IPS-18c (cell line): ENCODE measurements around the gene POU2F1.

Experiments used
- H3K4me3 ChIP-seq: 2 replicates; pipeline ENCODE4 v1.7.0; 2013; ENCODE audit warnings: low read depth, mild to moderate bottlenecking, low read length, moderate library complexity; ENCODE audit not compliant: insufficient read depth
- H3K9me3 ChIP-seq: one replicate; pipeline ENCODE4 v1.6.1; 2013; ENCODE audit warnings: mild to moderate bottlenecking, low read length, moderate library complexity; ENCODE audit not compliant: control insufficient read depth, insufficient read depth

The POU2F1 gene

DNA sequence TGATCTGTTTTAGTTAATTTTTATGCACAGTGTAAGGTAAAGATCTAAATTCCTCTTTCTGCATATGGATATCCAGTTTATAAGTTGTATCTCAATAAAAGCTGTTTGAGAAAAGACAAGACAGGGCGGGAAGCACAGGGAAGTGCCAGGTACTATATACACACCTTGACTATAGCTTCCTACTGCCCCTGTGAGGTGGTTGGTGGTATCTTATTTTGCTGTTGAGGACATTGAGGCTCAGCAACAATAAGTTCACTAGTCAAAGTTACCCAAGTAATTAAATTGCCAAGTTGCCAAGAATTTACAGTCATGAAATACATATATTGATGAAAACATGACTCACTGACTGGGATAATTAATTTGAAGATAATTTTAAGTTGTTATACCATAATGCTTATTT is 188.5 kb downstream of the POU2F1 start:
- Histone ChIP-seq H3K9me3 (no peaks in the 10 kb centered on the region), H3K4me3 (no peak overlapping the region)

DNA sequence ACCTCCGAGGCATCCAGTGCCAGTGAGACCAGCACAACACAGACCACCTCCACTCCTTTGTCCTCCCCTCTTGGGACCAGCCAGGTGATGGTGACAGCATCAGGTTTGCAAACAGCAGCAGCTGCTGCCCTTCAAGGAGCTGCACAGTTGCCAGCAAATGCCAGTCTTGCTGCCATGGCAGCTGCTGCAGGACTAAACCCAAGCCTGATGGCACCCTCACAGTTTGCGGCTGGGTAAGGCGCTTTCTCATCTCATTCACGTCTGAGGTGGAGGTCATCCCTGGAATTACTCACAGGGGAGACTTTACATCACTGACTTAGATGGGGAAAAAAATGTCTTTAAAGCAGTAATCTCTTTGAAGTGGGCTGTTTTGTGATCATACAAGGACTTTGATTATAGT is 191.4 kb downstream of the POU2F1 start:
- Histone ChIP-seq H3K4me3 (no peak overlapping the region), H3K9me3 (no peaks in the 10 kb centered on the region)

DNA sequence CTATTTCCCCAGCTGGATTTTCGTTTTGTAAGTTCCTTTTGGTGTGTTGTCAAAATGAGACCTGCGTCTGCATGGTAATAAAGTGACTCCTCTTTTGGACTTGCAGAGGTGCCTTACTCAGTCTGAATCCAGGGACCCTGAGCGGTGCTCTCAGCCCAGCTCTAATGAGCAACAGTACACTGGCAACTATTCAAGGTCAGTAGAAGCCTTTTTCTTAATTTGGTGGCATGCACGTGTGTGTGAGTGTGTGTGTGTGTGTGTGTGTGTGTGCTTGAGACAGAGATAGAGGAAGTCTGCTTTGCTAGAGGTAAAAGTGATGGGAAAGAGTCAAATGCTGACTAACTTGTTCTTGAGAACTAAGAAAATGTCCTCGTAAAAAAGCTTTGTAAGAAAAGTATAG is 192.2 kb downstream of the POU2F1 start:
- Histone ChIP-seq H3K4me3 (no peak overlapping the region), H3K9me3 (no peaks in the 10 kb centered on the region)

DNA sequence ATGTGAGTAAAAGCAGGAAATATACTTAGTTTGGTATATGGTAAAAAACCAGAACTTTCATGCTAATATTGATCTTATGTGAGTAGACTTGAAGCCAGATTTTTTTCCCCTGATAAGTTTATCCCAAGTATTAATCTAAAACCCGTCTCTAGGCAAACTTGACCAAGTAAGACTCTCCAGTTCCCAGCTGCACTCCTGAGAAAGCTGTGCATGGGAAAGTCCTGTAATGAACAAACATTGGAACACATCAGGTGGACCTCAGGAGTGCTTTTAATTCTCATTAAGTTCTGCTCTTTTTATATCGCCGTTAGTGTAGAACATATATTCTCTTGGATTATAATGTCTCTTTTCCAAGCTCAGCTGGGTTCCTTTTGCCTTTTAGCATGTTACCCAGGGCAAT is 192.6 kb downstream of the POU2F1 start:
- Histone ChIP-seq H3K4me3 (no peak overlapping the region), H3K9me3 (no peaks in the 10 kb centered on the region)

DNA sequence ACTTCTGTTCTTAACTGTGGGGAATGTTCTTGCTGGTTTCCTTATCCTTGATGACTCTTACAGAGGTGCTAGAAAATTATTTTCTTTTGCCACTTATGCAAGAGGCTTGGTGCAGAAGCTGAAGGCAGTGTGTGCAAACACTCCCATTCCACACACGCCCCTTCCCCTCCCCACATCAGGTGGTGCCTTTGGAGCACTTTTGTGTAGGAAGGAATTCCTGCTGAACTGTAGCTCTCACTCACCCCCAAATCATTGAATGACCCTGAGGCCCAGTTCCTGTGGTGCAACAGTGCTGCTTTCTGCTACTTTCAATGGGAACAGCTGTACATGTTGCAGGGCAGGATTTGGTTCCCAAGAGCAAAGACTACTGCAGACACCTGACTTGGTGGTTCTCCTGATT is 195.8 kb downstream of the POU2F1 start:
- Histone ChIP-seq H3K9me3 (no peaks in the 10 kb centered on the region), H3K4me3 (no peak overlapping the region)

DNA sequence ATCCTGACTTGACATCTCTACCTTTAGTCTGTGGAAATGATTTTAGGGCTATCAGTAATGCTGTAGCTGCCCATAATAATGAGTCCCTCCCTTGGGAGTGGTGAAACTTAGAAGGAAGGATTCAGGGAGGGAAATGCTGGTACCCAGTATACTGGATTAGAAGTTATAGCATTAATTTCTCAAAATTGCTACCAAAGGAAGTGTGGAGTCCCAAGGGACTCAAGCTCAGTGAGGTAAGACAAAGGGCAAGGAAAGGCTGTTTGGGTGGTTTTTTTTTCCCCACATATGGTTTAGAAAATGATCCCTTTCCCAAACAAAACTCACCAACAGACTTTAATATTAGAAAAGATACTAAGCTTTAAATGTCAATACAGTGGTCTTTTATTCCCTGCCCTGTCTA is 197.7 kb downstream of the POU2F1 start:
- H3K4me3 ChIP-seq = no peak overlapping the region
- H3K9me3 ChIP-seq = no peaks in the 10 kb centered on the region

DNA sequence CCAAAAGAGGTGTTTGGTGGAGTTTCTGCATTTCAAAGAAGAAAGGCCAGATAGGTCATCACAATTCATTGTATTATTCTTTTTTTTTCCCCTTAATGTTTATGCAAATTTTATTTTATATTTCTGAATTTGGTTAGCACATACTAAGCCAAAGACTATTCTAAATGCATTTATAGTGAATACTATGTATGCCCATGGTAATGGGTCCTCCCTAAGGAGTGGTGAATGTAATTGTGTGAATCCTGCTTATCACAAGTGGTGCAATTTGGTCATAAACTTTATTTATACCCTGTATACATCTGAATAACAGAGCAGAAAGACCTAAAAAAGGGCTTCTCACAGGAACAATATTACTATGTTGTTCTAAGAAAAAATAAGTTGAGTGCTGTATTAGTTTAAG is 198.6 kb downstream of the POU2F1 start:
- no peak overlapping the region for H3K4me3 ChIP-seq
- H3K9me3 ChIP-seq = no peaks in the 10 kb centered on the region

DNA sequence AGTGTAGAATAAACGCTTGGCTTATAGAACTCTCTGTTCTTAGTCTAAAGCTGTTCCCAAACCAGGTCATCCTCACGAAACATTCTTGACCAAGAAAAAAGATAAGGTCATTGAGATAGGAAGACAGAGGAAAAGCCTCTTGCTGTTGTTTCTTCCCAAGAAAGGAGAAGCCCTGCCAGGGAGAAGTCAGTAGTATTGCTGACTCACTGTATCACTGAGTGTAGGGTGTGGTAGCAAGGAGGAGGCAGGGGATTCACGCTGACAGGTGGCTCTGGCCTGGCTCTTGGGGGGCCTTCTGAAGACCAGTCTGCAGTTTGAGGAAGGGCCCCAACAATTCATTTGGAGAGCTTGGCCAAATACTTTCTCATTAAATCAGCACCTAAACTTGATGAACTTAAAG is 199.8 kb downstream of the POU2F1 start:
- no peaks in the 10 kb centered on the region for H3K9me3 ChIP-seq
- no peak overlapping the region for H3K4me3 ChIP-seq

DNA sequence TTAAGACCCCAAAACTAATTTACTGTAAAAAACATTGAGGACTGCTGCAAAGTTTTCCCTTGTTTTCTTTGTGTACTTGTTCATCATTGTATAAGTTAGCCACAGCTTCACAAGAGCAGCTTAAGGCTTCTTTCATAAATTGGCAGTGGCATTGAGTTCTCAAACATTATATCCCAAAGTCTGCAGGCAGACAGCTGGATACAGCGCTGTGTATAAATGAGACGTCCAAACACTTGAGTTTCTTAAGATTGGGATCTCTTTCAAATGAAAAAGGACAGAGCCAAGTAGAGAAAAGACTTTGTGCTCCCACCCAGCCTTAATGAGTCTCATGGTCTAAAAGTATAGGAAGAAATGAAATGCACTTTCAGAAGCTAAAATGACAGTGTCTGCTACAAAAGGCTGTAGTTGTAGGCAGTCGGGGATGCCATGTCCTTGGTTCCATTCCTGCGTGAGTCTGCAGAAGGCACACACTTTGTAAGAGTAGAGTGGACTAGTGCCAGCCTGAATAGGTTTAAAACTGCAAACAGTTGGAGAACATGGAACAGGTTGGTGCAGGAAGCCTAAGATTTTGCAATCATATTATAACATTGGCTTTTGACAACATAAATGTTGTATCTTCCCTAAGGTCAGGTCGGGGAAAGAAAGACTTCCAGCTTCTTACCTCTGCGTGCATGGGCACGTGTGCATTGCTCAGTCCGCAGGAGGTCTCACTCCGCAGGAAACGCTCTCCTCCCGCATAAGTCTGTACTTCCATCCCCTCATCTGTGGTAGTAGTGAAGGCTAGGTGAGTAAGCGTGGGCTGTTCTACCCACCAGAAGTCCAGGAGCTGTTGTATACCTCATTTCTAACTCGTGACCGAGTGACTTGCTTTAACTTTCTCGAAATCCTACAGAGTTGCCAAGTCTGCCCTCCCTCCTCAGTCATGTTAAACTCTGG is 203.3 kb downstream of the POU2F1 start:
- Histone ChIP-seq H3K9me3 (no peaks in the 10 kb centered on the region), H3K4me3 (no peak overlapping the region)

DNA sequence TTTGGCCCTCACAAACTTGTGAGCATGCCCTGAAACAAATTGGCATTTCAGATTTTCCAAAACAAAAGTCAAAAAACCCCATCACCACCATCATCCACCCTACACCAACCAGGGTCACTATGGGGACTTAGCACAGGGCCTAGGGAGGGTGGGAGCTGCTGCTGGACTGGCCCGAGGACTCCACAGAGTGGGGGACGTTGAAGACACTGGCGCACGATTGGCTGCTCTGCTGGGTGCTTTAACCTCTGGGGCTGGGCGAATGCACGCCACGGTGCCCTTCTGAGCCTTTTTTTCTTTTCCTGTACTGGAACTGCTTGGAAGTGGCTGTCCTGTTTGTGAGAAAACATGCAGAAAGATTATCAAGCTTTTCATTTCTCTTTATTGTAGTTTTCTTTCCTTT is 204.8 kb downstream of the POU2F1 start:
- no peak overlapping the region for H3K4me3 ChIP-seq
- no peaks in the 10 kb centered on the region for H3K9me3 ChIP-seq

DNA sequence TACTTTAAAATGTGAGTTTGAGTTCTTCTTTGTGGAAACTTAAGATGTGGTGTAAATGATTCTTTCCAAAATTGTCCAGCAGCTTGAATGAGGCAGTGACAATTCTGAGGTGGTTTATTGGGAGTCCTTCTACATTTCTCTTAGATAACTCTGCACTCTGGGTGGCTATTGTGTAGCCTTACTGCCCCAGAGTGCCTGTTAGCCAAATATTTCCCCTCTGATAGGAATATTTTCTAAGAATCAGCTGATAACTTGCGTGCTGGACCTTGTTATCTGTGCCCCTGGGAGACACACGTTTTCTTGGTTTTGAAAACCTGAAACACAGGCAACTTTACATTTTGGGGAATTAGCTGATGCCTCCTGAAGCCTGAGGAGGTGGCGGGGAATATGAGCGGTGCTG is 206.0 kb downstream of the POU2F1 start:
- Histone ChIP-seq H3K4me3 (no peak overlapping the region), H3K9me3 (no peaks in the 10 kb centered on the region)

DNA sequence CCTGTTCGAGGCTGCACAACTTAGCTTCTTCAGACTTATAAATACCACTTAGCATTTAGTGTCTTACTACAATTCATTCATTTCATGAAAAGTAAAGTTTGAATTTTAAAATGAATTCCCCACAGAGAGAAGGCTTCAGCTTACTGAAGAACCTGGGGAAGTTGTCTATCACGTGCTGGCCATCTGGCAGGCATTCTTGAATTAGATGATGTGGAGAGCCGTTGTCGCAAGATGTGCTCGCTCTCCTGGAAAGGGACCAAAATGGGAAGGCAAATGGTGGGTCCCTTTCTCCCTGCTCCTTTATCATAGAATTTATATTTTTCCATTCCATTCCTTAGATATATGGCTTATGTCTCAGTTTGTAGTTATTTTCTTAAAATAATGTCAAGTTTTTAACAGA is 207.2 kb downstream of the POU2F1 start:
- no peak overlapping the region for H3K4me3 ChIP-seq
- no peaks in the 10 kb centered on the region for H3K9me3 ChIP-seq

DNA sequence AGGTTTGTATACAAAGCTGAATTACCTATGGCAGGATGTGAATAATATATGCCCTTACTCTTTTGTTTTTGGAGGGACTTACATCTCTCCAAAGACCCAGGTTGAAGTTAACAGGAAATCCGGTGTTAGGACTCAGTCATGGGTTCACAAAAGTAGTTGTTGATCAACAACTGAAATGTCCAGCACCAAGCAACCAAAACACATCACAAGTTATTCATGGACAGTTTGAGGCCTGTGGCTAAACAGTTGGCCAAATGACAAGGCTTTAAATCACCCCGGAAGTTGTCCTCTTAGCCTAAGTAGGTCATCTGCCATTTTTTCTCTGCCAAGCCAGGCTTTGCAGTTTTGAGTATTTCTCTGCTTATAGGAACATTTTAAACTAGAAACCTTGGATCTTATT is 207.7 kb downstream of the POU2F1 start:
- H3K4me3 ChIP-seq = no peak overlapping the region
- peaks cover 2% of the 10 kb centered on the region for H3K9me3 ChIP-seq

DNA sequence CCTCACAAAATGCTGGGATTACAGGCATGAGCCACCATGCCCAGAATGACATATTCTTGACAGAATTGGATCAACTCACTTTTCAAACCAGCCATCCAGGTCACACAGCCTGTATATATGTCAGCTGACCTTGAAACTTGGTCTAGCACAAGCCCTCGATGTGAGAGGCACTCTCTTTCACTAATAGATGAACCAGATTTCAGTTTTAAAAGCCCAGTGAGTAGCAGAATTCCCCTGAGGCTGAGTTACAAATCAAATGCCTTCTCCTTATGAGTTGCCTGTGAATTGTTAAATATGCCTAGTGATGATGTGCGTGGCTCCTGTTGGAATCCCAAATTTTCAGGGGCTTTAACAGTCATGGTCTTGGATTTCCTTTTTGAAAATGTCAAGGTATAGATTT is 208.9 kb downstream of the POU2F1 start:
- no peak overlapping the region for H3K4me3 ChIP-seq
- peaks cover 2% of the 10 kb centered on the region for H3K9me3 ChIP-seq

DNA sequence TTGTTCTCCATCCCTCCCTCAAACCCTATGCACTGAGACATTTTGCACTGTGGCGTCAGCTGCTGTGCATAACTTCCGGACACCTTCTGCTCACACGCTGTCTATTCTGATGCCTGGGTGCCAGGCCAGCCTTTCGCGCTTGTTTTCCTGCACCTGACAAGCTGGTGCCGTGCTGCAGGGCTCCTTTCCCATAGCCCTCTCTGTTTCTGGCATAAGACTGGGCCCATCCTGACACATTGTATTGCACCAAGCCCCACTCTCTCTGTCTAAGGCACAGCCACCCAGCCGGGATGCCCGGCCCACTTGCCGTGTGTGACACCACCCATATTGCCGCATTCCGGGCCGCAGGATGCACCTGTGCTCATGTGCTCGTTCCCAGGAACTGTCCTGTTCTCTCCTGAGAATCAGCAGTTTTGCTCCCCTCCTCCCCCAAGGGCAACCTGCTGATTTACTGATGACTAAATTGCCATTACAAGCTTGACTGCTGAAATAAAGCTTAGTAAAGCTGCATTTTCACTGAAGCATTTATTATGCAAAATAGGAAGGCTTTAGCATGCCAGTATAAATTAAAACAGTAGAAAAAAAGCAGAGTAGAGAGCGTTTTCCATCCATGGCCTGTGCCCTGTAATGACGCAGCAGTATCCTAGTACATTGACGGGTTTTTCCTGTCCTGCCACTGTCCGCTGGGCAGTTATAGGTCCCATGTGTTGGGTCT is 209.6 kb downstream of the POU2F1 start:
- Histone ChIP-seq H3K4me3 (no peak overlapping the region), H3K9me3 (peaks cover 2% of the 10 kb centered on the region)

DNA sequence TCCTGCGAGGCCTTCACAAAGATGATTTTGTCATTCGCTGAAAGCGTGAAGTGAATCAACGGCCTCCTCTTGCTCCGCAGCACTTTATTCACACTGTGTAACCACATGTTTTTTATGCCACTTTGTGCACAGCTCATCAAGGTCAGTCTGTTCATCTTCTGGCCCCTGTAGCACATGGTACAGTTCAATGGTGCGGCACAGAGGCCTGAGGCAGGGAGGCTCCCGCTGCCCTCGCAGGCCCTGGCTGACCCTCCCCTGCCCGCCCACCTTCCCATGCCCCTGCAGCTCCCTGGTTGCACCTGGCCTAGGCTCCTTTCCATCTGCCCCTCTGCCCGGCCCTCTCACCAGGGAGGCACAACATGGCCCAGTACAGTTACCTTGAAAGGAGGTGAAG is 210.2 kb downstream of the POU2F1 start:
- H3K4me3 ChIP-seq = no peak overlapping the region

DNA sequence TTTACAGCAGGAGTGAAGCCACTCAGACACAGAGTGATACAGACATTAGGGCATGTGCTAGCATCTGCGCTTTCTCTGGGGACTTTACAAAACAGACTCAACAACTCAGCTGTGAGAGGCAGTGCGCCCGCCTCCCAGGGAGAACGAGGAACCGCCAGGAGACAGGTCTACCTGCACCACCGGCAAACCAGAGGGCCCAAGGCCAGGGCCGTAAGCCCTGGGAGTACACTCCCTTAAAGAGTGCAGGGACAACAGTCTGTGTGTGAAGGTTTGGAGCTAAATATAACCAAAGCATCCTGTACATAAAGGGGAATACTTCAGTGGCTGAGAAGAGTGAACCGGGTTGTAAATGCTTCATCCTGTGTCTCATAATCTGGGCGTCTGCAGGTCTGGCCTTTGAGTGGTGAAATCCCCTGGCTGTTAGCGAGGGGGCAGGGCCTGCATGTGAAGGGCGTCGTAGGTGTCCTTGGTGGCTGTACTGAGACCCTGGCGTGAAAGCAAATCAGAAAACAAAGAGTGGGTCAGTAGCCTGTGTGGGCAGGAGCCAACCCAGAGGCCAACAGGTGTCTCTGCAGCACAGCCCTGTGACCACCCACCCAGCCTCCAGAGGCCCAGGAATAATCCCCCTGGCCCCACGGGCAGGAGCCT is 210.7 kb downstream of the POU2F1 start:
- no peak overlapping the region; the same call in 1 of the 2 replicates for H3K4me3 ChIP-seq
- H3K9me3 ChIP-seq = peaks cover 2% of the 10 kb centered on the region

More for the DNA sequence above, 210.2 kb downstream of the POU2F1 start:
- peaks cover 2% of the 10 kb centered on the region for H3K9me3 ChIP-seq
